Neural cell (in vitro differentiated cells): ENCODE measurements around the gene JPT1.

Source experiments
- EP300 ChIP-seq: fragments of 450-650 bp; conservative IDR thresholded peaks from 2 replicates; pipeline ENCODE4 v1.6.1; 2014; ENCODE audit warnings: antibody characterized with exemption, mild to moderate bottlenecking, moderate library complexity; ENCODE audit not compliant: poor library complexity, severe bottlenecking
- EZH2 ChIP-seq: fragments of 200-600, 300-800 bp; shearing (Covaris generic), sonication (generic); IDR thresholded peaks from 2 replicates; pipeline ENCODE4 v1.6.1; 2014; ENCODE audit warnings: antibody characterized with exemption, low read length, borderline replicate concordance, mild to moderate bottlenecking; ENCODE audit not compliant: insufficient read depth, poor library complexity, severe bottlenecking
- MXI1 ChIP-seq: fragments of 450-650 bp; conservative IDR thresholded peaks from 2 replicates; pipeline ENCODE4 v1.6.1; 2014; ENCODE audit warnings: antibody characterized with exemption, mild to moderate bottlenecking; ENCODE audit not compliant: poor library complexity, severe bottlenecking
- POLR2AphosphoS5 ChIP-seq: IDR thresholded peaks from 2 replicates; pipeline ENCODE4 v1.6.1; 2012
- RAD21 ChIP-seq: fragments of 450-650 bp; conservative IDR thresholded peaks from 2 replicates; pipeline ENCODE4 v1.6.1; 2014; ENCODE audit warnings: antibody characterized with exemption, mild to moderate bottlenecking, moderate library complexity
- REST ChIP-seq: IDR thresholded peaks from 2 replicates; pipeline ENCODE4 v1.6.1; 2012; ENCODE audit warnings: borderline replicate concordance
- SMC3 ChIP-seq: fragments of 450-650 bp; conservative IDR thresholded peaks from 2 replicates; pipeline ENCODE4 v1.6.1; 2014; ENCODE audit warnings: antibody characterized with exemption, mild to moderate bottlenecking, moderate library complexity; ENCODE audit not compliant: poor library complexity
- TAF1 ChIP-seq: IDR thresholded peaks from 2 replicates; pipeline ENCODE4 v1.6.1; 2012; ENCODE audit warnings: low read depth
- TF ChIP-seq, protein P1 (sequence below): fragments of 450-650 bp; IDR thresholded peaks from 2 replicates; pipeline ENCODE4 v1.5.1; 2014; ENCODE audit warnings: antibody characterized with exemption, mild to moderate bottlenecking, moderate library complexity; ENCODE audit not compliant: poor library complexity, severe bottlenecking

- TF ChIP-seq EZH2 = no peak
- no peak for TF ChIP-seq REST
- TF ChIP-seq, protein P1, sequence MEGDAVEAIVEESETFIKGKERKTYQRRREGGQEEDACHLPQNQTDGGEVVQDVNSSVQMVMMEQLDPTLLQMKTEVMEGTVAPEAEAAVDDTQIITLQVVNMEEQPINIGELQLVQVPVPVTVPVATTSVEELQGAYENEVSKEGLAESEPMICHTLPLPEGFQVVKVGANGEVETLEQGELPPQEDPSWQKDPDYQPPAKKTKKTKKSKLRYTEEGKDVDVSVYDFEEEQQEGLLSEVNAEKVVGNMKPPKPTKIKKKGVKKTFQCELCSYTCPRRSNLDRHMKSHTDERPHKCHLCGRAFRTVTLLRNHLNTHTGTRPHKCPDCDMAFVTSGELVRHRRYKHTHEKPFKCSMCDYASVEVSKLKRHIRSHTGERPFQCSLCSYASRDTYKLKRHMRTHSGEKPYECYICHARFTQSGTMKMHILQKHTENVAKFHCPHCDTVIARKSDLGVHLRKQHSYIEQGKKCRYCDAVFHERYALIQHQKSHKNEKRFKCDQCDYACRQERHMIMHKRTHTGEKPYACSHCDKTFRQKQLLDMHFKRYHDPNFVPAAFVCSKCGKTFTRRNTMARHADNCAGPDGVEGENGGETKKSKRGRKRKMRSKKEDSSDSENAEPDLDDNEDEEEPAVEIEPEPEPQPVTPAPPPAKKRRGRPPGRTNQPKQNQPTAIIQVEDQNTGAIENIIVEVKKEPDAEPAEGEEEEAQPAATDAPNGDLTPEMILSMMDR = no peak
- no peak for TF ChIP-seq EP300
- no peak for TF ChIP-seq SMC3
- no peak for TF ChIP-seq POLR2AphosphoS5
- TF ChIP-seq TAF1 = no peak
- TF ChIP-seq MXI1 = no peak
- no peak for TF ChIP-seq RAD21
Measured at GRCh38 chr17:75146592-75146991, 7.7 kb downstream of the JPT1 start.
